Mammary epithelial cell (primary cell): Measurements from ENCODE around the gene MSRB3.

ENCODE experiments used
- EZH2 ChIP-seq: IDR thresholded peaks from 2 replicates; pipeline ENCODE4 v1.6.1; 2012; ENCODE audit warnings: low read length, inconsistent platforms, borderline replicate concordance
- TF ChIP-seq, protein P1 (sequence below), 2 donors: IDR thresholded peaks in 1 of 2; conservative IDR thresholded peaks in 1 of 2; 2 replicates each; pipeline ENCODE4 v1.5.1; 2011 to 2012; ENCODE audit warnings: inconsistent platforms in 2 of 2, low read length in 2 of 2, mild to moderate bottlenecking in 2 of 2, control low read depth in 1 of 2, low read depth in 1 of 2; ENCODE audit not compliant: insufficient read depth in 1 of 2; ENCODE audit errors: extremely low read depth in 1 of 2

DNA sequence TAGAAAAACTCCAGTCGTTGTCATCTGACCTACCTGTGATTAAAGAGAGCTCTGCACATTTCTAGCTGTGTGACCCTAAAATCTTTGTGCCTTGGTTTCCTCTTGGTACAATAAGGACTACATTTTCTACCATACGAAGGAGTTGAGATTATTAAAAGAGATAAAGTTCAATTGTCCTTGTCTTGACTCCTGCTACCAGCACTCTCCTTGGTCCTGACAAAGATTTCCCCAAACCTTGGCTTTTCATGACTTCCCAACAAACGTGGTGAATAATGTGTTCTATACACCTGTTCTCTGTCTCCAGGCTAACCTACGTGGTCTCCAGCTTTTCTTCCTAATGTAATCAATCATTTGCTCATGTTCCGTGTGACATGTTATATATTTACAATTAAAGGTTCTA lies 223.5 kb downstream of the MSRB3 start:
- TF ChIP-seq, protein P1, sequence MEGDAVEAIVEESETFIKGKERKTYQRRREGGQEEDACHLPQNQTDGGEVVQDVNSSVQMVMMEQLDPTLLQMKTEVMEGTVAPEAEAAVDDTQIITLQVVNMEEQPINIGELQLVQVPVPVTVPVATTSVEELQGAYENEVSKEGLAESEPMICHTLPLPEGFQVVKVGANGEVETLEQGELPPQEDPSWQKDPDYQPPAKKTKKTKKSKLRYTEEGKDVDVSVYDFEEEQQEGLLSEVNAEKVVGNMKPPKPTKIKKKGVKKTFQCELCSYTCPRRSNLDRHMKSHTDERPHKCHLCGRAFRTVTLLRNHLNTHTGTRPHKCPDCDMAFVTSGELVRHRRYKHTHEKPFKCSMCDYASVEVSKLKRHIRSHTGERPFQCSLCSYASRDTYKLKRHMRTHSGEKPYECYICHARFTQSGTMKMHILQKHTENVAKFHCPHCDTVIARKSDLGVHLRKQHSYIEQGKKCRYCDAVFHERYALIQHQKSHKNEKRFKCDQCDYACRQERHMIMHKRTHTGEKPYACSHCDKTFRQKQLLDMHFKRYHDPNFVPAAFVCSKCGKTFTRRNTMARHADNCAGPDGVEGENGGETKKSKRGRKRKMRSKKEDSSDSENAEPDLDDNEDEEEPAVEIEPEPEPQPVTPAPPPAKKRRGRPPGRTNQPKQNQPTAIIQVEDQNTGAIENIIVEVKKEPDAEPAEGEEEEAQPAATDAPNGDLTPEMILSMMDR (conservative IDR thresholded peaks at IDR 0.05 in 1 of 2, IDR thresholded peaks at IDR 0.05 in 1 of 2; ENCODE audit: extremely low read depth in 1 of 2, insufficient read depth in 1 of 2, low read depth in 1 of 2, low read length in 2 of 2): no peak
- TF ChIP-seq EZH2: no peak
